Epithelial cell of esophagus (primary cell): ENCODE measurements around the gene CYBA.

ENCODE experiments used
- DNase-seq: peaks from one replicate; pipeline ENCODE4 v3.0.0; 2010; ENCODE audit warnings: low read depth
- H3K4me3 ChIP-seq: 2 replicates; pipeline ENCODE4 v1.5.1; 2011; ENCODE audit warnings: mild to moderate bottlenecking, low read length, control low read depth
- TF ChIP-seq, protein P1 (sequence below): IDR thresholded peaks from 2 replicates; pipeline ENCODE4 v1.5.1; 2011; ENCODE audit warnings: low read depth, mild to moderate bottlenecking, low read length, control low read depth, inconsistent platforms; ENCODE audit not compliant: insufficient read depth; ENCODE audit errors: missing control alignments

Gene CYBA

GRCh38 chr16:88661468-88661867 lies 10.6 kb upstream of the CYBA start:
- DNase-seq: no peak
- peak overlapping the region; percentile 85 for H3K4me3 ChIP-seq

GRCh38 chr16:88659160-88659559 lies 8.3 kb upstream of the CYBA start:
- TF ChIP-seq, protein P1, sequence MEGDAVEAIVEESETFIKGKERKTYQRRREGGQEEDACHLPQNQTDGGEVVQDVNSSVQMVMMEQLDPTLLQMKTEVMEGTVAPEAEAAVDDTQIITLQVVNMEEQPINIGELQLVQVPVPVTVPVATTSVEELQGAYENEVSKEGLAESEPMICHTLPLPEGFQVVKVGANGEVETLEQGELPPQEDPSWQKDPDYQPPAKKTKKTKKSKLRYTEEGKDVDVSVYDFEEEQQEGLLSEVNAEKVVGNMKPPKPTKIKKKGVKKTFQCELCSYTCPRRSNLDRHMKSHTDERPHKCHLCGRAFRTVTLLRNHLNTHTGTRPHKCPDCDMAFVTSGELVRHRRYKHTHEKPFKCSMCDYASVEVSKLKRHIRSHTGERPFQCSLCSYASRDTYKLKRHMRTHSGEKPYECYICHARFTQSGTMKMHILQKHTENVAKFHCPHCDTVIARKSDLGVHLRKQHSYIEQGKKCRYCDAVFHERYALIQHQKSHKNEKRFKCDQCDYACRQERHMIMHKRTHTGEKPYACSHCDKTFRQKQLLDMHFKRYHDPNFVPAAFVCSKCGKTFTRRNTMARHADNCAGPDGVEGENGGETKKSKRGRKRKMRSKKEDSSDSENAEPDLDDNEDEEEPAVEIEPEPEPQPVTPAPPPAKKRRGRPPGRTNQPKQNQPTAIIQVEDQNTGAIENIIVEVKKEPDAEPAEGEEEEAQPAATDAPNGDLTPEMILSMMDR: no peak
- no peak for DNase-seq
- no peak overlapping the region for H3K4me3 ChIP-seq

More at GRCh38 chr16:88661468-88661867, 10.6 kb upstream of the CYBA start:
- TF ChIP-seq, protein P1: no peak

DNA sequence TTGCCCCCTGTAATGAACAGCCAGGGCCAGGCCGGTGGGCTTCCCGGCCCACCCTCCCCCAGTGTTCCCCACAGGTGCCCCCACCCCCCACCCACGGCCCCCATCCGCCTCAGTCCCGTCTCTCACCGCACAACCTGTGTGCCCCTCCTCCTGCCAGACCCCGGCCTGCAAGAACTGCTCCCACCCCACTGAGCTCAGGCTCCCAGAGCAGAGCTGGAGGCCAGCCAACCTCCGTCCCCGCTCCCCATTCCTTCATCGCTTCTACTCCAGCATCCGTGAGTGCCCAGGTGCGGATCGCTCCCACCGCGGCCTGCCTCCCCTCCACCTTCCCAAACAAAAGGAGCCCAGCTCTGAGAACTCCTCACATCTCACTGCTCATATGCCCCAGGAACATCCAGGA lies 7.9 kb upstream of the CYBA start:
- H3K4me3 ChIP-seq: no peak overlapping the region
- TF ChIP-seq, protein P1: no peak
- no peak for DNase-seq

- DNase-seq: no peak
- TF ChIP-seq, protein P1: no peak
- no peak overlapping the region for H3K4me3 ChIP-seq
Measured at GRCh38 chr16:88657371-88657770, 6.5 kb upstream of the CYBA start.

DNA sequence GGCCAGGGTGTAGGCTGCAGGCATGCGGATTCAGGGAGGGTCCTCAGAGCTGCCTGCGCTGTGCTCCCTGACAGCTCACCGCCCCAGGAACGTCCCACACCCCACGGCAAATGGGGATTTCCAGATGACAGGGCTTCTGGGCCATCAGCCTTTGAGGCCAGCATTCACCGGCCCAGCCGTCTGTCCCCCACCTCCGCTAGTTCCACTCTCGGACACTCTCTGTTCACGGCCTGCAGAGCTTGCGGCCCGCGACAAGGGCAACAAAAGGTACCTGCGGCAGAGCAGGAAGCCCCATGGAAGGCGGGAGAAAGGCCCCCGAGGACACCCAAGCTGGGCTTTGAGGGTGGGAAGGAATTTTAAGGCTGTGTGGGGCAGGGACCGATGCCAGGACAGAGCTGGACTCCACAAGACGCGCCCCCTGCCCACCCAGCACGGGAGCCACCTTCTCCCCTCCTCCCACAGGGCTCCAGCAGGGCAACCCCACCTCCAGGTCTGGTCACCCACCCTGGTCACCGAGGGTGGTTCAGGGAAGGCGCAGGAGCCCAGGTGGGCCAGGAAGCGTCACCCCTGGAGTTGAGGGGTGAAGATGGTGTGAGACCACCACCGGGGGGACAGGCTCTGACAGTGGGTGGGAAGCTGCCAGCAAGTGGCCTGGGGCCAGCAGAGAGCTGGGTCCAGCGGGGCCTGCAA lies 5.6 kb upstream of the CYBA start:
- DNase-seq: no peak
- H3K4me3 ChIP-seq: no peak overlapping the region
- TF ChIP-seq, protein P1: no peak

- TF ChIP-seq, protein P1: no peak
- no peak for DNase-seq
- no peak overlapping the region for H3K4me3 ChIP-seq
Measured at GRCh38 chr16:88655733-88656281, 5.0 kb upstream of the CYBA start.
